ENCODE results near the gene SMARCB1. TPM values are rescaled to one million over a fixed set of nuclear protein-coding genes. Genes with fewer than 3 reads are reported as not detected.
A peak's percentile ranks its signal among the peaks of the same experiment; 100 is the strongest.

SMARCB1 gene
- total RNA-seq, 1 donor from 2014 or later, result 105 TPM

DNA sequence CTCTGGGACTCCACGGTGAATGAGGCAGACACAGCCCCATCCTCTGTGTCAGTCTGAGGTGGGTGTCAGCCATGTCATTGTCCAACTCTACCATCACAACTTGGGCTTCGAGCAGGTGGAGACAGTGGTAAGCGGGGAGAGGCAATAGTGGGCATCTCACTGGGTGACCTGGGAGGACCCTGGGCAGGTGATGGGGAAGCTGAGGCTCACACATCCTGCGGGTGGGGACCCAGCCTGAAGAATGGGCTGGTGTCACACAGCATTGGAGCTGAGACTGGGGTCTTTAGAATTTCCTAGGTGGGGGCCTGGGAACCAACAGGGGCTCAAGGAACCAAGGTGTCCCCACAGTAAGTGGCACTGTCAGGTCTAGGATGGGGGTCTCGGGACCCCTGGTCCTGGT lies 7.0 kb upstream of the SMARCB1 start:
- H3K4me3 Mint-ChIP-seq (ENCODE audit: unreplicated experiment), result no peak overlapping the region
- no peaks in the 10 kb centered on the region for H3K4me1 Mint-ChIP-seq (ENCODE audit: unreplicated experiment)
- no peaks in the 10 kb centered on the region for H3K9me3 Mint-ChIP-seq (ENCODE audit: unreplicated experiment)
- peaks cover 4% of the 10 kb centered on the region for H3K27me3 Mint-ChIP-seq (ENCODE audit: unreplicated experiment)
- TF ChIP-seq, protein P1, sequence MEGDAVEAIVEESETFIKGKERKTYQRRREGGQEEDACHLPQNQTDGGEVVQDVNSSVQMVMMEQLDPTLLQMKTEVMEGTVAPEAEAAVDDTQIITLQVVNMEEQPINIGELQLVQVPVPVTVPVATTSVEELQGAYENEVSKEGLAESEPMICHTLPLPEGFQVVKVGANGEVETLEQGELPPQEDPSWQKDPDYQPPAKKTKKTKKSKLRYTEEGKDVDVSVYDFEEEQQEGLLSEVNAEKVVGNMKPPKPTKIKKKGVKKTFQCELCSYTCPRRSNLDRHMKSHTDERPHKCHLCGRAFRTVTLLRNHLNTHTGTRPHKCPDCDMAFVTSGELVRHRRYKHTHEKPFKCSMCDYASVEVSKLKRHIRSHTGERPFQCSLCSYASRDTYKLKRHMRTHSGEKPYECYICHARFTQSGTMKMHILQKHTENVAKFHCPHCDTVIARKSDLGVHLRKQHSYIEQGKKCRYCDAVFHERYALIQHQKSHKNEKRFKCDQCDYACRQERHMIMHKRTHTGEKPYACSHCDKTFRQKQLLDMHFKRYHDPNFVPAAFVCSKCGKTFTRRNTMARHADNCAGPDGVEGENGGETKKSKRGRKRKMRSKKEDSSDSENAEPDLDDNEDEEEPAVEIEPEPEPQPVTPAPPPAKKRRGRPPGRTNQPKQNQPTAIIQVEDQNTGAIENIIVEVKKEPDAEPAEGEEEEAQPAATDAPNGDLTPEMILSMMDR (IDR thresholded peaks at IDR 0.05; ENCODE audit: unreplicated experiment), result no peak
- H3K36me3 Mint-ChIP-seq (ENCODE audit: low read depth, unreplicated experiment), result peaks cover under 1% of the 10 kb centered on the region
- H3K27ac Mint-ChIP-seq (ENCODE audit: unreplicated experiment), result peak overlapping the region; percentile 22
- DNase-seq (ENCODE audit: low spot score), result no peak

DNA sequence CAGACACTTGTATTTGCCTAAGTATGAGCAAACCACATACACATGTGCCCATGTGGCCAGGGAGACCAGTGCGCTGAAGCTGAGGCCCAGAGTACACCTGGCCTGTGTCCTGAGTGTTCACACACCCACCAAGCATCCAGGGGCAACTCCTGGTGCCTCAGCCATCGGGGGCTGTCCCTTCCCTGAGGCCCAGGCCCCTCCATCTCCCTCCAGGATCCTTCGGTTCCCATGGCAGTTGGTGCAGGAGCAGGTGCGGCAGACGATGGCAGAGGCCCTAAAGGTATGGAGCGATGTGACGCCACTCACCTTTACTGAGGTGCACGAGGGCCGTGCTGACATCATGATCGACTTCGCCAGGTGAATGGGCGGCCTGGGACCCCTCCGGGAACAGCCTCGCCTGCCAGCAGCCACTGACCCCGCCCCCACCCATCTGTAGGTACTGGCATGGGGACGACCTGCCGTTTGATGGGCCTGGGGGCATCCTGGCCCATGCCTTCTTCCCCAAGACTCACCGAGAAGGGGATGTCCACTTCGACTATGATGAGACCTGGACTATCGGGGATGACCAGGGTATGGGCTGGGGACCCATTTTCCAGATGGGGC lies 6.5 kb upstream of the SMARCB1 start:
- Mint-ChIP-seq H3K36me3 (ENCODE audit: low read depth, unreplicated experiment) (no peaks in the 10 kb centered on the region), H3K9me3 (ENCODE audit: unreplicated experiment) (no peaks in the 10 kb centered on the region), H3K27me3 (ENCODE audit: unreplicated experiment) (peaks cover 4% of the 10 kb centered on the region), H3K4me1 (ENCODE audit: unreplicated experiment) (no peaks in the 10 kb centered on the region), H3K4me3 (ENCODE audit: unreplicated experiment) (no peak overlapping the region), H3K27ac (ENCODE audit: unreplicated experiment) (no peak overlapping the region)
- TF ChIP-seq, protein P1 (IDR thresholded peaks at IDR 0.05; ENCODE audit: unreplicated experiment), result no peak
- DNase-seq (ENCODE audit: low spot score), result no peak

DNA sequence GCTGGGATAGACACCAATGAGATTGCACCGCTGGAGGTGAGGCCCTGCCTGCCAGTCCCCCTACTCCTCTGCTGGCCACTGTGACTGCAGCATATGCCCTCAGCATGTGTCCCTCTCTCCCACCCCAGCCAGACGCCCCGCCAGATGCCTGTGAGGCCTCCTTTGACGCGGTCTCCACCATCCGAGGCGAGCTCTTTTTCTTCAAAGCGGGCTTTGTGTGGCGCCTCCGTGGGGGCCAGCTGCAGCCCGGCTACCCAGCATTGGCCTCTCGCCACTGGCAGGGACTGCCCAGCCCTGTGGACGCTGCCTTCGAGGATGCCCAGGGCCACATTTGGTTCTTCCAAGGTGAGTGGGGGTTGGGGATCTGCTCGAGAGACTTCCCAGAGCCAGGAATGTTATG lies 5.7 kb upstream of the SMARCB1 start:
- Mint-ChIP-seq H3K27me3 (ENCODE audit: unreplicated experiment) (peaks cover 2% of the 10 kb centered on the region), H3K36me3 (ENCODE audit: low read depth, unreplicated experiment) (no peaks in the 10 kb centered on the region), H3K4me3 (ENCODE audit: unreplicated experiment) (no peak overlapping the region), H3K9me3 (ENCODE audit: unreplicated experiment) (no peaks in the 10 kb centered on the region), H3K27ac (ENCODE audit: unreplicated experiment) (no peak overlapping the region), H3K4me1 (ENCODE audit: unreplicated experiment) (no peaks in the 10 kb centered on the region)
- TF ChIP-seq, protein P1 (IDR thresholded peaks at IDR 0.05; ENCODE audit: unreplicated experiment), result no peak
- no peak for DNase-seq (ENCODE audit: low spot score)

DNA sequence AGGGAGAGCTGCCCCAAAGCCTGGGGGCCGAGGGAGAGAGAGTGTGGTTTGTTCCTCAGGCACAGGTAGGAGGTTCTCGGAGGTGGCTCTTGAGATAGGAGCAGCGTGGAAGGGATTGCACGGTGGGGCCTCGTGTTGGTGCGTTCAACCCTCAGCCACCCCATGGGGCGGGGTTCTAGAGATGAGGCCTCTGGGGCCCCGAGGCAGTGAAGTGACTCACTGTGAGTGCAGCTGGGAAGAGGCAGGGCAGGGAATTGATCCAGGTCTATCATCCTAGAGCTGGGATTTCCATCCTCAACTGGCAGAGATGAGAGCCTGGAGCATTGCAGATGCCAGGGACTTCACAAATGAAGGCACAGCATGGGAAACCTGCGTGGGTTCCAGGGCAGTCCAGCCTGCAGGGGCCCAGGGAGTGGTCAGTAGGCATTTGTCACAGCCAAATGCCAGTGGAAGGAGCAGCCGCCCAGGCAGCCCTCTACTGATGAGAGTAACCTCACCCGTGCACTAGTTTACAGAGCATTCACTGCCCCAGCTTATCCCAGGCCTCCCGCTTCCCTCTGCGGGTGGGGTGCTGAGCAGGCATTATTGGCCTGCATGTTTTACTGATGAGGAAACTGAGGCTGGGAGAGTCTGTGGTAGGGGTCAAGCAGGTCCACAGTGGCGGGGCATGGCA lies 5.1 kb upstream of the SMARCB1 start:
- TF ChIP-seq, protein P1 (IDR thresholded peaks at IDR 0.05; ENCODE audit: unreplicated experiment), result no peak
- H3K4me3 Mint-ChIP-seq (ENCODE audit: unreplicated experiment), result no peak overlapping the region
- no peaks in the 10 kb centered on the region for H3K36me3 Mint-ChIP-seq (ENCODE audit: low read depth, unreplicated experiment)
- no peak overlapping the region for H3K27ac Mint-ChIP-seq (ENCODE audit: unreplicated experiment)
- no peak for DNase-seq (ENCODE audit: low spot score)
- peaks cover 2% of the 10 kb centered on the region for H3K27me3 Mint-ChIP-seq (ENCODE audit: unreplicated experiment)
- no peaks in the 10 kb centered on the region for H3K9me3 Mint-ChIP-seq (ENCODE audit: unreplicated experiment)
- H3K4me1 Mint-ChIP-seq (ENCODE audit: unreplicated experiment), result peaks cover 3% of the 10 kb centered on the region

DNA sequence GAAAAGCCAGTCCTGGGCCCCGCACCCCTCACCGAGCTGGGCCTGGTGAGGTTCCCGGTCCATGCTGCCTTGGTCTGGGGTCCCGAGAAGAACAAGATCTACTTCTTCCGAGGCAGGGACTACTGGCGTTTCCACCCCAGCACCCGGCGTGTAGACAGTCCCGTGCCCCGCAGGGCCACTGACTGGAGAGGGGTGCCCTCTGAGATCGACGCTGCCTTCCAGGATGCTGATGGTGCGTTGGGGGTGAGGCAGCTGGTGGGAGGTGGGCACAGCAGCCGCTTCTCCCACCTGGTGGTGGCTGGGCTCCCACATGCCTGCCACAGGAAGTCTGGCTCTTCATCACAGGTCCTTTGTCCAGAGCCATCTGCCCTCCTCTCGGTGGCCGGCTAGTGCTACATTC lies 4.5 kb upstream of the SMARCB1 start:
- TF ChIP-seq, protein P1 (IDR thresholded peaks at IDR 0.05; ENCODE audit: unreplicated experiment), result no peak
- Mint-ChIP-seq H3K4me3 (ENCODE audit: unreplicated experiment) (no peak overlapping the region), H3K4me1 (ENCODE audit: unreplicated experiment) (peaks cover 3% of the 10 kb centered on the region), H3K27me3 (ENCODE audit: unreplicated experiment) (peaks cover 2% of the 10 kb centered on the region), H3K9me3 (ENCODE audit: unreplicated experiment) (no peaks in the 10 kb centered on the region), H3K36me3 (ENCODE audit: low read depth, unreplicated experiment) (no peaks in the 10 kb centered on the region), H3K27ac (ENCODE audit: unreplicated experiment) (no peak overlapping the region)
- DNase-seq (ENCODE audit: low spot score), result no peak

Measured in endothelial cell (in vitro differentiated cells).